OCI-LY7 (cell line): Measurements from ENCODE around the gene SPINK8.

Source experiments
- EZH2phosphoT487 ChIP-seq: fragments of 200-600 bp; sonication (generic); IDR thresholded peaks from 2 replicates; pipeline ENCODE4 v1.6.1; 2018; ENCODE audit warnings: low read depth, borderline replicate concordance, mild to moderate bottlenecking, mixed run types, antibody characterized with exemption, low read length, moderate library complexity, mixed read lengths
- TF ChIP-seq, protein P1 (sequence below): fragments of 200-600 bp; sonication (generic); conservative IDR thresholded peaks from 2 replicates; pipeline ENCODE4 v1.5.1; 2014; ENCODE audit warnings: mild to moderate bottlenecking, antibody characterized with exemption, low read length, moderate library complexity, mixed read lengths

DNA sequence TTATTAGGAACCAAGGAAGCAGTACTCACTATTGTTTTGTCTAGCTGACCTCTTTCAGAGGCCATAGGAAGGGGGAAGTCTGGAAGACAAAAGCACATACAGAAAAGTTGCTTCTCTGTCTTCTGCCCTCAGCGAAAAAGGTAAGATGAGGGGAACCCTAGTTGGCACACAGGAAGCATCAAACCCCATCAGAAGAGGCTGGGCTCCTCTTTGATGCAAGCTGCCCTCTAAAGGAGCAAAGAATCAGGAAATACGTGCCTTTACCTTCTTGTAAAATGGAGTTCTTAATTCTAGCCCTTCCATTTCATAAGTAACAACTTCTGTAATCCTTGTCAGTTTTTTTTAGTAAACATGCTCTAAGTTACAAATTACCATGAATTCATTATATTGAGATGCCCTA, 12.5 kb downstream of the SPINK8 start:
- TF ChIP-seq, protein P1, sequence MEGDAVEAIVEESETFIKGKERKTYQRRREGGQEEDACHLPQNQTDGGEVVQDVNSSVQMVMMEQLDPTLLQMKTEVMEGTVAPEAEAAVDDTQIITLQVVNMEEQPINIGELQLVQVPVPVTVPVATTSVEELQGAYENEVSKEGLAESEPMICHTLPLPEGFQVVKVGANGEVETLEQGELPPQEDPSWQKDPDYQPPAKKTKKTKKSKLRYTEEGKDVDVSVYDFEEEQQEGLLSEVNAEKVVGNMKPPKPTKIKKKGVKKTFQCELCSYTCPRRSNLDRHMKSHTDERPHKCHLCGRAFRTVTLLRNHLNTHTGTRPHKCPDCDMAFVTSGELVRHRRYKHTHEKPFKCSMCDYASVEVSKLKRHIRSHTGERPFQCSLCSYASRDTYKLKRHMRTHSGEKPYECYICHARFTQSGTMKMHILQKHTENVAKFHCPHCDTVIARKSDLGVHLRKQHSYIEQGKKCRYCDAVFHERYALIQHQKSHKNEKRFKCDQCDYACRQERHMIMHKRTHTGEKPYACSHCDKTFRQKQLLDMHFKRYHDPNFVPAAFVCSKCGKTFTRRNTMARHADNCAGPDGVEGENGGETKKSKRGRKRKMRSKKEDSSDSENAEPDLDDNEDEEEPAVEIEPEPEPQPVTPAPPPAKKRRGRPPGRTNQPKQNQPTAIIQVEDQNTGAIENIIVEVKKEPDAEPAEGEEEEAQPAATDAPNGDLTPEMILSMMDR: 0 out of 2 replicates have a peak, but pooled peaks have one; percentile 10
- TF ChIP-seq EZH2phosphoT487: no peak
